ENCODE data around the gene PPHLN1.
"Not testable (repeated sequence)": the region's sequence is repeated elsewhere in the genome, so short reads cannot be mapped to it uniquely, and the experiment has no call there.

Gene PPHLN1

GRCh38 chr12:42325326-42325652, 678 bp upstream of the PPHLN1 start:
- DNase-seq: no peak

DNA sequence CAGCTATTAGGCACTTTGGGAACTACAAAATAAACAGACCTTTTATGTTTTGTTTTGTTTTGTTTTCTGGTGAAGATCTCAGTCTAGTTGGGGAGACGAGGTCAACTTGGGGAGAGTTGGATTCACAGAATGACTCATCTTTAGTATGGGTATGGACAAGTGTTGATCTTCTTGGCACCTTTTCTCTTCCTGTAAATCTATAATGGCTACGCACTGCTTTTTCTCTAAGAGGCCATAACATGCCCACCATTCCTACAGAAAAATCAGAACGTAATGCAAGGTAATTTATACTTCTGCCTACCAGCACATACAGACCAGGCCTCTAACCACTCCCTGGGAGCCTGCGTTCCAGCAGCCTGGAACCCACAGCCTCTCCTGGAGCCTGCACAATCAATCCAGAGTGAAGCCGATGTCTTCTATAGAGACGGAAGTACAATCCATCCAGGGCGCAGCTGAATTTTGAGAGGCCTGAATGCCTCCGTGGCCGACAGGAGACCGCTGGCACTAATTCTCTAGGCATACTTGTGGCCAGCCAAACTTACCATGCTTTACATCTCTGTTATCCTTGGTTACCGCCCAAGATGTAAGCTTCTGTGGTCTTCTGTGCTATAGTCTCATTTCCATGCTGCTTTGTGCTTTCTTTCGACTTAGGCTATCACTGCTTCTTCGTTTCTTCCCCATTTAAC, 717 bp downstream of the PPHLN1 start:
- DNase-seq: no peak

GRCh38 chr12:42327227-42327590, 1.2 kb downstream of the PPHLN1 start:
- DNase-seq: no peak

DNA sequence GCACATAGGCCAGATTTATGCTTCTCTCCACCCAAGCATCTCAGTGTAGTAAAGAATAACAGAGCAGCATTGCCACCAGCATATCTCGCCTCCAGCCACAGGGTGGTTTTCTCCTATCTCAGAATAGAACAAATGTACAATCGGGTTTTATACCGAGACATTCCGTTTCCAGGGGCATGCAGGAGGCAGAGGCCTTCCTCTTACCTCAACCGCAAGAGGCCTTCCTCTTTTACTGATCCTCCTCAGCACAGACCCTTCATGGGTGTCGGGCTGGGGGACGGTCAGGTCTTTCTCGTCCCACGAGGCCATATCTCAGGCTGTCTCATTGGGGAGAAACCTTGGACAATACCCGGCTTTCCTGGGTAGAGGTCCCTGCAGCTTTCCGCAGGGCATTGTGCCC, 4.1 kb downstream of the PPHLN1 start:
- not testable (repeated sequence) for DNase-seq

DNA sequence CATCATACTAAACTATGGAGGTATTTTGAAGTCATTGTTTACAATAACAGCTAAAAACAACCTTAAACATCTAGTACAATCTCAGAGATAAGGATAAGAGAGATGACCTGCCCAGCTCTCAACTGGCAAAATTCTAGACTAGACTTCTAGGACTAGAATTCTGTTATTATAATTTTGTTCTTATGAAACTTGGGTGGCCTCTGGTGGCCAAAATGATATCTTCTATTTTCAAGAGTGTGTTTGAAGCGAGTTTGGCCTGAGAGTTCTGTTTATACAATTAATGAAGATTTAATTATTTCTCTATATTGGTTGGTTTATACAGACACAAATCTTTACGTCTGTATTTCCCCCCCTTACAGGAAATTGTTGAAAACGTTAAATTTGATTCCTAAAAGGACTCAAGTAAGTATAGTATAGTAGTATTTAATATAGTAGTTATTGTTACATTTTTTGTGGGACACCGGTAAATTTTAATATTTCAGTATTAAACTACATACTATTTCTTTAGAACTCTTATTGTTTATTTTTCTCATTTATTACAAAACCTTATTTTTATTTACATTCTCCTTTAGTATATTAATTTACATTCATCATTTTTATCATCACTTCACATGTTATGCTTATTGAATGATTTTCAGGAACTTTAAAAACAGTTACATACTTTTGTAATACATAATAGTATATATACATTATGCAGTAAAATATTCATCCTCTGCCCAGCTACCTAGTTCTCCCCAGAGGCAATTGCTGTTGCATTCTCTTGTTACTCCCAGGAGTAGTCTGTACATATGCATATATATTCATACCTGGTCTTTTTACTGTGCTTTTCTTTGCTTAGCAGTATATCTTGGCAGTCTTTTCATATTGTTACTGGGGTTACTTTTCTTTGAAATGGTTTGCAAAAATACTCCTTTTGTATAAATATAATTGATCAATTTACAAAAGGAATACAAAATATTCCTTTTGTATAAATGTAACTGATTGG, 6.6 kb downstream of the PPHLN1 start:
- peak; percentile 39 for DNase-seq

- DNase-seq: no peak
Measured at GRCh38 chr12:42336286-42336685, 10.3 kb downstream of the PPHLN1 start.

GRCh38 chr12:42338280-42338679, 12.3 kb downstream of the PPHLN1 start:
- DNase-seq: no peak

GRCh38 chr12:42342028-42342427, 16.1 kb downstream of the PPHLN1 start:
- DNase-seq: no peak

GRCh38 chr12:42343721-42344120, 17.8 kb downstream of the PPHLN1 start:
- DNase-seq: no peak

DNA sequence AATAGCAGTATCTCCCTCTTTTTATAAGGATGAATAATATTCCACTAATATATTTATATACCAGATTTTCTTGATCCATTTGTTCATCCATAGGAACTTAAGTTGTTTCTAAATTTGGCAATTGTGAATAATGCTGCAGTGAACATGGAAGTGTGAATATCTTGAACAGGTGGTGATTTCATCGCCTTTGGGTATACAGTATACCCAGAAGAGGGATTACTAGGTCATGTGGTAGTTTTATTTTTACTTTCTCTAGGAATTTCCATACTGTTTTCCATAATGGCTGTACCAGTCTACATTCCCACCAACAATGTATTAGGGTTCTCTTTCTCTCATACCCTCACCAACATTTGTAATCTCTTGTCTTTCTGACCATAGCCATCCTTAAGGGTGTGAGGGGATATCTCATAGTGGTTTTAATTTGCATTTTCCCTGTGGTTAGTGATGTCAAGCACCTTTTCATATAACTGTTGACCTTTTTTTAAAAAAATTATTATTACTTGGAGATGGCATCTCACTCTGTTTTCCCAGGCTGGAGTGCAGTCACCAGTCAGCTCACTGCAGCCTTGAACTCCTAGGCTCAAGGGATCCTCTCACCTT, 20.5 kb downstream of the PPHLN1 start:
- DNase-seq: no peak

DNA sequence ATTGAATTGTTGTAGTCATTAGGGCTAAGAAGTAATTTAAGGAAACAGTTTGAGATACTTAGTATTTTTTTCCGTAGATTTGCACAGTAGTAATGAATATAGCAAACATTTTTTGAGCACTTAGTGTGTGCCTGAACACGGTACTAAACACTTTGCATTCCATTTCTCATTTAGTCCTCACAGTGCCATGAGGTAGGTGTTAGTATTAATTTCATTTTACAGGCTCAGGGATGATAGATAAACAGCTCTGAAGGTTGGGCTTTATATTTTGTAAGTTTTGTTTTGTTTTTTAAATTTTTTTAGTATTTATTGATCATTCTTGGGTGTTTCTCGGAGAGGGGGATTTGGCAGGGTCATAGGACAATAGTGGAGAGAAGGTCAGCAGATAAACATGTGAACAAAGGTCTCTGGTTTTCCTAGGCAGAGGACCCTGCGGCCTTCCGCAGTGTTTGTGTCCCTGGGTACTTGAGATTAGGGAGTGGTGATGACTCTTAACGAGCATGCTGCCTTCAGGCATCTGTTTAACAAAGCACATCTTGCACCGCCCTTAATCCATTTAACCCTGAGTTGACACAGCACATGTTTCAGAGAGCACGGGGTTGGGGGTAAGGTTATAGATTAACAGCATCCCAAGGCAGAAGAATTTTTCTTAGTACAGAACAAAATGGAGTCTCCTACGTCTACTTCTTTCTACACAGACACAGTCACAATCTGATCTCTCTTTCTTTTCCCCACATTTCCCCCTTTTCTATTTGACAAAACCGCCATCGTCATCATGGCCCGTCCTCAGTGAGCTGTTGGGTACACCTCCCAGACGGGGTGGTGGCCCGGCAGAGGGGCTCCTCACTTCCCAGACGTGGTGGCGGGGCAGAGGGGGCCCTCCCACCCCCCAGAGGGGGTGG, 23.4 kb downstream of the PPHLN1 start:
- DNase-seq: not testable (repeated sequence)

- not testable (repeated sequence) for DNase-seq
Measured at GRCh38 chr12:42350021-42350407, 24.0 kb downstream of the PPHLN1 start.

DNA sequence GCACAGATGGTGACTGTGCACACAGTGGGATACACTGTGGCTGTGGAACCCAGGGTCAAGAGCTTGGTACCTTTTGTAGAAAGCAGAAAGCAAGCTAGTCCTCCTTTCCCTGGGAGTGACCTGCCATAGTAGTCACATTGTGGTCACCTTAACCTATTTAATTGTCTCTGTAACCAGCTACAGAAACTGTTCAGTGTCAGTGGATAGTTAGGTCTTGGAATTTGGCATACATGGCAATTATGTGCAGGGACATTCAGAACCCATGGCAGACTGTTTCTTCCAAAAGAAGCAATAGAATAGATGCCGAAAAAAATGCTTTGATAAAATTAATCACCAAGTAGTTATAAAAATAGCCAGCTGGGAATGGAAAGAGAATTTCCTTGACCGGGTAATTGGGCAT, 30.4 kb downstream of the PPHLN1 start:
- no peak for DNase-seq

- DNase-seq: no peak
Measured at GRCh38 chr12:42360747-42361403, 34.9 kb downstream of the PPHLN1 start.

GRCh38 chr12:42361909-42362646, 36.1 kb downstream of the PPHLN1 start:
- no peak for DNase-seq

DNA sequence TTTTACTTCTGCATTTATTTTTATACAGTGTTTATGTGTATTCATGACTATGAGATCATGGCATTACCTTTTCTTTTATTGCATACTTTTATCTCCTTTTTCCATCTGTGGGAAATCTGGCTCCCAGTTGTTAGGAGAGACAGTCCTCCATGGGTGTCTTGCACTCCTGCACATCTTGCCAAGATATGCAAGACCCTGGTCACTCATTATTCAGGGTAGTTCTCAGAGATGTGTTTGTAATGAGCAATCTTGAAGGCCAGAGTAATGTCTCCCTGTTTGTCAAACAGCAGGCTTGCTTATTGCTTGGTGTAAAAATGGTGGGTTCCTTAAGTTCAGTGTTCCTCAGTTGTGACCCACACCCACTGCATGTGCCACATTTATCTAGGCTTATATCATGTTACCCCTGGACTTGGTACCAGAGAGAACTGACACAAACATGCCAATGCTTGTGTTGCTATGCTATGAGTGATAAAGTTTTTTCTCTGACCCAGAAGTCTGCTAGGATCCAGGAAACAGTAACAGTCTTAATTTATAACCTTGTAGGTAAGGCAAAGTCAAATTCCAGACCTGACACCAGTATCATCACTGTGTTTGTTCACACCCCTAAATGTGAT, 36.8 kb downstream of the PPHLN1 start:
- no peak for DNase-seq

GRCh38 chr12:42364692-42365091, 38.7 kb downstream of the PPHLN1 start:
- no peak for DNase-seq

DNA sequence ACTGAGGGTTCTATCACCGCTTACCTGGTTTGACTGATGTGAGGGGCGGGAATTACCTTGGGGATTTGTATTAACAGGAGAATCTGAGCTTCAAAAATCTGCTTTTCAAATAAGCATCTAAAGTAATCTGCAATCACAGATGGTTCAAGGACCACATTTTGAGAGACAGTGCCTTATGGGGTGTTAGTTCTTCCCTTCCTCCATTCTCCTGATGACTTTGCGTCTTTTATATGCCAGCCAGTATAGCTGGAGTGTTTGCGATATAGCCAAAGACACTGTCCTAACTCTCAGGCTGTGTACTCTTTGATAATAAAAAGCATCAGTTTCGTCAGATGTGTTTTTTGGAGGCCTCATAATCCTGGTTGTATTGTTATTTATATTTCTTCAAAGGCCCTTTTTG, 39.5 kb downstream of the PPHLN1 start:
- no peak for DNase-seq

- no peak for DNase-seq
Measured at GRCh38 chr12:42370013-42370412, 44.0 kb downstream of the PPHLN1 start.

DNA sequence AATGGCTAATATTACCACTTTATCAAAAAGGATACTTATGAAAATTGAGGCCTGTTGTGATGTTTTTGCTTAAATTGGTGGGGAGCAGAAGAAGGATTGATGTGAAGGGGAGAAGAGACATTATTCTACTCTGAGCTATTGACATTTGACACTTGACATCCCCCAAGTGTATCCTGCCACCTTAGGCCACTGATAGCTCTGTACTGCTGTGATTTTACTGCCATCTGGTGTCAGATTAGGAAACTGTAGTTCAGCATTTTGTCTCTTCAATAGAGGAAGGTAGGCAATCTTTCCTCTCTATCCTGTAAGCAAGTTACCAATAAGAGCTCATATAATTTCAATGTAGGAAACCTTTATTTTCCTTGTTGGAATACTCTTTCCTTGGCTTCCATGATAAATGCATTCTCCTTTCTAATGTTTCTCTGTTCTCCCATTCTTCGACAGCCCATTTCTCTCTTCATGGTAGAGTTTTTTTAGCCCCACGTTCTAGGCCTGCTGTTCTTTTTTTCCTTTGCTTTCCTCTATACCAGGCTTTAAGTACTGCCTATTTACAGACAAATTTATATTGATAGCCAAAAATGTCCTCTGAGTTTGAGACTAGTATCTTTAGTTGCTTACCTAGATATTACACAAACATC, 46.3 kb downstream of the PPHLN1 start:
- peak; percentile 7 for DNase-seq

- DNase-seq: no peak
Measured at GRCh38 chr12:42373669-42374068, 47.7 kb downstream of the PPHLN1 start.
